HG03469 (cell line): ENCODE measurements around the gene ITM2C.

Source experiments
- ATAC-seq: cut with Tn5 transposase; IDR thresholded peaks from one replicate; pipeline ENCODE4 v1.9.1; 2021; ENCODE audit warnings: mild to moderate bottlenecking, moderate library complexity, moderate number of reproducible peaks; ENCODE audit not compliant: unreplicated experiment

Gene ITM2C

DNA sequence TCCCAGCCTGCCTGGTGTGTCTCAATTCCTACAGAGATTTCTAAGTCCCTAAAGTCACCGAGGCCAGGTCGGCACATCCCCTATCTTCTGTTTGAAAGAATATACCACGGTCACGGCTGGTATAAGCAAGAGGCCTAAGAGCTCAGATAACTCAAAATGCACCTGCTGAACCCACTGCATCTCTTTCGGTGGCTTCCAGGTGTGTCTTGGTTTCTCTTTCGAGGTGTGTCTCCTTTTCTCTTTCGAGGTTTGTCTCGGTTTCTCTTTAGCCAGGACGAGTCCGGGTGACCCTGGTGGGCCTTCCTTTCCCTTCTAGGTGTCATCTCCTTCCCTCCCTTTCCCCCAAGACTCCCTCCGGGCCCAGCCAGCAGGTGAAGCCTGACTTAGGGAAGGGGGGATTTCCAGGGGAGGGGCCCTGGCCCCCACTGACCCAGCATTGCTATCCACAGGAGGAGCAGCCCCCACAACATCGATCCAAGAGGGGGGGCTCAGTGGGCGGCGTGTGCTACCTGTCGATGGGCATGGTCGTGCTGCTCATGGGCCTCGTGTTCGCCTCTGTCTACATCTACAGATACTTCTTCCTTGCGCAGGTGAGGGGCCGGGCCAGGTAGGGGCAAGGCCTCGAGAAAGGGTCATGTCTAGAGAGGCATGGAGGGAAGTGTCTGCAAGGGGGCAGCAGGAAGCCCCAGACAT, 8.4 kb downstream of the ITM2C start:
- peak; percentile 50 for ATAC-seq

- peak; percentile 64 for ATAC-seq
Observed at GRCh38 chr2:230873661-230874401, 9.1 kb downstream of the ITM2C start.

DNA sequence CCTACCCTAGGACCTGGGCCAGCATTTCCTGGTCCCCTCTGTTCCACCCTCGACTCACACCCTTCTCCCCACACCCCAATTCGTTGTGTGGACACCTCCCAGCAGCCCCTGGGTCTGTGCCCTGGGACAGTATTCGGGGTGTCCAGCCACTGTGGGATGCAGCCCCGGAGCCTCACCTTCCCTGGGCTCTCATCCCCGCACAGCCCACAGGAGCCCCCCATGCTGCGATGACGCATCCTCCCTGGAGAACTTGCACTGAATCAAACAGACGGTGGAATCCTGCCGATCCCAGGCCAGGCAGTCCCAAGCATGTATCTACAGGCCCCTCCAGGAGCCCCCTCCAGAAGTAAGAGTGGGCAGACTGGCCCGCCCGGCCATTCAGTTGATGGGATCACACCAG, 9.7 kb downstream of the ITM2C start:
- no peak for ATAC-seq

DNA sequence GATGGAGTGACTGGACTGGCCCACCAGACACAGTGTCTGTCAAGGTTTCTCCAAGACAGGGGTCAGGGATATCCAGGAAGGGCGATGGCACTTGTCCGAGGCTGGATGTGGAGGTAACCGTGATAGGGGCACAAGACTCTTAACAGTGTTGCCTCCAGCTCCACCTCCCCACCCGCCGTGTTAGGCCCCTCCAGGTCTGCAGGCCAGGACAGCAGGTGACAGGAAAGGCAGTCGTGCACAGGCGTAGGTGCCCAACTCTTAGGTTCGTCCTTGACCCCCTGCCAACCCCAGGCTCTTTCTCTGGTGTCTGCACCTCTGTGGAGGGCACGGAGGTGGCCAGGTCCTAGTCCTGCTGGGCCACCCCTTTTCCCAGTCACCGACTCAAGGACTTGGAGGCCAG, 10.1 kb downstream of the ITM2C start:
- no peak for ATAC-seq

- no peak for ATAC-seq
Observed at GRCh38 chr2:230875347-230876315, 10.9 kb downstream of the ITM2C start.

GRCh38 chr2:230877116-230877758, 12.5 kb downstream of the ITM2C start:
- ATAC-seq: no peak

DNA sequence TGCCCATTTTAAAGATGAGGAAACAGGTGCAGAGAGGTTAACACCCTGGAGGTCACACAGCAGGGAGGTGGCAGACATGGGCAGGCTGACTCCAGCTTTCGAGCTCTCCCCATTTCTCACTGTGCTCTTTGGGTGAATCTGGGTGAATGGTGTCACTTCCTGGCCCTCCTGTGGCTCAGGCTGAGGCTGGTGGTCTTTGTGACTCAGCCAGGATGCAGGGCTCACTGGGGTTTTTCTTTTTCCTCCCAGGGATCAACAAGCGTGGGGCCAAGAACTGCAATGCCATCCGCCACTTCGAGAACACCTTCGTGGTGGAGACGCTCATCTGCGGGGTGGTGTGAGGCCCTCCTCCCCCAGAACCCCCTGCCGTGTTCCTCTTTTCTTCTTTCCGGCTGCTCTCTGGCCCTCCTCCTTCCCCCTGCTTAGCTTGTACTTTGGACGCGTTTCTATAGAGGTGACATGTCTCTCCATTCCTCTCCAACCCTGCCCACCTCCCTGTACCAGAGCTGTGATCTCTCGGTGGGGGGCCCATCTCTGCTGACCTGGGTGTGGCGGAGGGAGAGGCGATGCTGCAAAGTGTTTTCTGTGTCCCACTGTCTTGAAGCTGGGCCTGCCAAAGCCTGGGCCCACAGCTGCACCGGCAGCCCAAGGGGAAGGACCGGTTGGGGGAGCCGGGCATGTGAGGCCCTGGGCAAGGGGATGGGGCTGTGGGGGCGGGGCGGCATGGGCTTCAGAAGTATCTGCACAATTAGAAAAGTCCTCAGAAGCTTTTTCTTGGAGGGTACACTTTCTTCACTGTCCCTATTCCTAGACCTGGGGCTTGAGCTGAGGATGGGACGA, 13.2 kb downstream of the ITM2C start:
- no peak for ATAC-seq

GRCh38 chr2:230878599-230879188, 14.0 kb downstream of the ITM2C start:
- no peak for ATAC-seq

DNA sequence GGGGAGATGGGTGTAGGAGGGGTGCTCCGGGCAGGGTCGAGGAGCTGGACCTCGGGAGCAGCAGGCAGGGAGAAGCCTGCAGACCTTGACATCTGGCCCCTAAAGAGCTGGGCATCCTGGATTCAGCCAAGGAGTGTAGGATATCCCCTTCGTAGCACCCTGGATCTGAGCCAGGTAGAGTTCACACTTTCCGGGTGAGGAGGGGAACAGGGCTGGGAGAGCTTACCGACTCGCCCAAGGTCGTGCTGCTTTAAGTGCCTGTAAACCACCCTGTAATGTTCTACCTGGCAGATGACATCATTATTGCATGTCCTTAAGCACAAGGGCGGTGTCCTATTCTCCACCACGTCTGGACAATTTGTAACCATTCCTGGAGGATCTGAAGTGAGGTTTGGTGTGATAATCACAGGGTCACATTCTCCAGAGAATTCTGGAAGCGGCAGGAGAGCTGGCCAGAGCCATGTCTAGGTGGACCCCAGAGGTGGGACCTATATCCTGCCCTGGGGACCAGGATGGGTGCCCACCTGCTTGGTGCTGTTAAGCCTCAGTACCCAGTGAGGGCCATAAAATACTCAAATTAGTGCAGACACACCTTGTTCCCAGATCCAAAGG, 14.6 kb downstream of the ITM2C start:
- ATAC-seq: no peak

- ATAC-seq: no peak
Observed at GRCh38 chr2:230879891-230880290, 15.1 kb downstream of the ITM2C start.

GRCh38 chr2:230881840-230882239, 17.1 kb downstream of the ITM2C start:
- no peak for ATAC-seq

GRCh38 chr2:230885463-230886130, 20.9 kb downstream of the ITM2C start:
- no peak for ATAC-seq

- no peak for ATAC-seq
Observed at GRCh38 chr2:230886206-230886605, 21.5 kb downstream of the ITM2C start.

DNA sequence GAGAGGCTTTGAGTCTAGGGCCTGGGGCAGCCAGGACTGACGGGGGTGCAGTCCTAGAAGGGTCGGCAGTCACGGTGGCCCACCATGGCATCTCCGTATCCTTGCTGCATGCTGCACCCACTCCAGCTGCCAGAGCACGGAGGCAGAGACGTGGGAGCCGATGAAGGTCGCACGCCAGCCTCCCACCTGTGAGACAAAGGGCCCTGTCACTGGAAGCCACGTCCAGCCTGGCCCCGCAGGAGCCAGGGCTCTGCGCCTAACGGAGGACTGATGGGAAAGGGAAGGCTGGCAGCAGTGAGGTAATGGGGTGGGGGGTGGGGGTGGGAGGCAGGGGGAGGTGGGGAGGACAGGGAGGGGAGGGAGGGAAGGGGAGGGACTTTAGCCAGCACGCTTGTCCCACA, 21.9 kb downstream of the ITM2C start:
- ATAC-seq: no peak

DNA sequence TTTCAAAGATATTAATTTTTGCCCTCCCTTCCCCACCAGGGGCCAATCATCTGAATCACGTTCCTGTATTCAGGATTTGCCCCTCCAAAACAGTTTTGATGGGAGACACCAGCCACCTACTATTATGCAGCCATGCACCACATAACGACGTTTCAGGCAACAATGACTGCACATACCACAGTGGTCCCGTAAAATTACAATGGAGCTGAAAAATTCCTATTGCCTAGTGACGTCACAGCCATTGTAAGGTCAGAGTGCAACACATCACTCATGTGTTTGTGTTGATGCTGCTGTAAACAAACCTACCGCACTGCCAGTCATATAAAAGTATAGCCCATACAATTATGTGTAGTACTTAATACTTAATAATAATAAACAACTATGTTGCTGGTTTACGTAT, 22.6 kb downstream of the ITM2C start:
- ATAC-seq: no peak

GRCh38 chr2:230888824-230889400, 24.2 kb downstream of the ITM2C start:
- ATAC-seq: no peak

- no peak for ATAC-seq
Observed at GRCh38 chr2:230889911-230890601, 25.3 kb downstream of the ITM2C start.

GRCh38 chr2:230890646-230891045, 25.9 kb downstream of the ITM2C start:
- no peak for ATAC-seq
